Liver (tissue), 9 donors: ENCODE measurements around the gene NOS1AP. TPM values are rescaled to one million over a fixed set of nuclear protein-coding genes. Genes with fewer than 3 reads are reported as not detected.

Experiments used
- DNase-seq: peaks from one replicate; pipeline ENCODE4 v3.0.0-alpha.2; 2017; ENCODE audit warnings: low spot score
- H3K27ac ChIP-seq, 2 donors: one replicate each; pipeline ENCODE4 v1.7.0; 2013; ENCODE audit warnings: inconsistent platforms in 2 of 2, low read length in 2 of 2, control low read depth in 1 of 2, low read depth in 1 of 2, mild to moderate bottlenecking in 1 of 2
- H3K27me3 ChIP-seq, 4 donors: one replicate each; pipeline versions ENCODE4 v1.6.1 to v1.7.0; 2013; ENCODE audit warnings: low read length in 3 of 4, inconsistent platforms in 1 of 4, mild to moderate bottlenecking in 1 of 4, moderate library complexity in 1 of 4; ENCODE audit not compliant: control insufficient read depth in 4 of 4, insufficient read depth in 4 of 4
- H3K36me3 ChIP-seq, 4 donors: one replicate each; pipeline versions ENCODE4 v1.6.1 to v1.7.0; 2013; ENCODE audit warnings: low read length in 3 of 4, mild to moderate bottlenecking in 3 of 4, low read depth in 1 of 4, moderate library complexity in 1 of 4; ENCODE audit not compliant: control insufficient read depth in 4 of 4, insufficient read depth in 3 of 4
- H3K4me1 ChIP-seq, 4 donors: one replicate each; pipeline versions ENCODE4 v1.6.1 to v1.7.0; 2013; ENCODE audit warnings: low read length in 3 of 4, mild to moderate bottlenecking in 3 of 4, moderate library complexity in 1 of 4; ENCODE audit not compliant: control insufficient read depth in 4 of 4, insufficient read depth in 4 of 4
- H3K4me3 ChIP-seq, 3 donors: one replicate each; pipeline versions ENCODE4 v1.6.1 to v1.7.0; 2013; ENCODE audit warnings: low read length in 3 of 3, control low read depth in 1 of 3, low read depth in 1 of 3, mild to moderate bottlenecking in 1 of 3
- H3K9ac ChIP-seq, 2 donors: one replicate each; pipeline ENCODE4 v1.7.0; 2013; ENCODE audit warnings: low read length in 2 of 2, mild to moderate bottlenecking in 2 of 2, moderate library complexity in 2 of 2, control low read depth in 1 of 2, low read depth in 1 of 2
- H3K9me3 ChIP-seq, 4 donors: one replicate each; pipeline versions ENCODE4 v1.6.1 to v1.7.0; 2013; ENCODE audit warnings: low read length in 3 of 4; ENCODE audit not compliant: control insufficient read depth in 4 of 4
- ATF3 ChIP-seq: IDR thresholded peaks from 2 replicates; pipeline ENCODE4 v1.6.1; 2016; ENCODE audit warnings: antibody characterized with exemption
- EGR1 ChIP-seq, 2 donors: IDR thresholded peaks; 2 replicates each; pipeline ENCODE4 v1.6.1; 2016 to 2018; ENCODE audit warnings: antibody characterized with exemption in 2 of 2, low read depth in 2 of 2
- FOXA1 ChIP-seq: IDR thresholded peaks from 2 replicates; pipeline ENCODE4 v1.6.1; 2016; ENCODE audit warnings: antibody characterized with exemption
- FOXA2 ChIP-seq: IDR thresholded peaks from 2 replicates; pipeline ENCODE4 v1.6.1; 2016; ENCODE audit warnings: antibody characterized with exemption
- GABPA ChIP-seq, 2 donors: IDR thresholded peaks in 1 of 2; conservative IDR thresholded peaks in 1 of 2; 2 replicates each; pipeline ENCODE4 v1.6.1; 2016; ENCODE audit warnings: antibody characterized with exemption in 2 of 2, mild to moderate bottlenecking in 1 of 2, moderate library complexity in 1 of 2
- HNF4A ChIP-seq, 2 donors: conservative IDR thresholded peaks; 2 replicates each; pipeline ENCODE4 v1.6.1; 2016; ENCODE audit warnings: antibody characterized with exemption in 2 of 2, mild to moderate bottlenecking in 2 of 2
- HNF4G ChIP-seq: IDR thresholded peaks from 2 replicates; pipeline ENCODE4 v1.6.1; 2016; ENCODE audit warnings: antibody characterized with exemption
- JUND ChIP-seq, 2 donors: IDR thresholded peaks; 2 replicates each; pipeline ENCODE4 v1.6.1; 2016; ENCODE audit warnings: antibody characterized with exemption in 2 of 2
- NR2F2 ChIP-seq: IDR thresholded peaks from 2 replicates; pipeline ENCODE4 v1.6.1; 2016; ENCODE audit warnings: antibody characterized with exemption
- RAD21 ChIP-seq, 2 donors: IDR thresholded peaks; 2 replicates each; pipeline ENCODE4 v1.6.1; 2016; ENCODE audit warnings: antibody characterized with exemption in 2 of 2, mild to moderate bottlenecking in 2 of 2
- RXRA ChIP-seq, 2 donors: IDR thresholded peaks; 2 replicates each; pipeline ENCODE4 v1.6.1; 2017 to 2018; ENCODE audit warnings: antibody characterized with exemption in 2 of 2, mild to moderate bottlenecking in 1 of 2
- SP1 ChIP-seq: IDR thresholded peaks from 2 replicates; pipeline ENCODE4 v1.6.1; 2018; ENCODE audit warnings: antibody characterized with exemption, mild to moderate bottlenecking
- TAF1 ChIP-seq: conservative IDR thresholded peaks from 2 replicates; pipeline ENCODE4 v1.6.1; 2016; ENCODE audit warnings: antibody characterized with exemption, mild to moderate bottlenecking
- YY1 ChIP-seq: IDR thresholded peaks from 2 replicates; pipeline ENCODE4 v1.6.1; 2016; ENCODE audit warnings: antibody characterized with exemption, mild to moderate bottlenecking
- WGBS: extraction: QIAGEN DNeasy Blood & Tissue Kit; methylation state at CpG from one replicate; pipeline ENCODE4 v1.1.7; 2013; 5-methylcytosine and 5-hydroxymethylcytosine counted together
- polyA plus RNA-seq, 2 donors: library from polyadenylated mRNA; stranded (reverse) in 1 of 2; unstranded in 1 of 2; fragments of 200-250 nt in 1 of 2; fragments of >200 nt in 1 of 2; fragmentation: Nextera tagmentation in 1 of 2; extraction: Ambion mirVana in 1 of 2; gene quantifications; one replicate each; pipeline versions ENCODE4 v1.2.1 to v1.2.3, GENCODE V29; 2013 to 2015
- total RNA-seq, 2 donors: library from RNA; depleted of rRNA; stranded (reverse); fragments of >200 nt; gene quantifications; one replicate each; pipeline ENCODE4 v1.2.3, GENCODE V29; 2014
- TF ChIP-seq, protein P1 (sequence below): IDR thresholded peaks from 2 replicates; pipeline ENCODE4 v1.6.1; 2016; ENCODE audit warnings: antibody characterized with exemption
- TF ChIP-seq, protein P2 (sequence below): IDR thresholded peaks from 2 replicates; pipeline ENCODE4 v1.6.1; 2016; ENCODE audit warnings: antibody characterized with exemption, mild to moderate bottlenecking
- TF ChIP-seq, protein P3 (sequence below): fragments of 150-350 bp; IDR thresholded peaks from 2 replicates; pipeline ENCODE4 v1.5.1; 2017; ENCODE audit warnings: improper control_type of control experiment, low read depth, low read length; ENCODE audit not compliant: missing input control
- donor health status: healthy.
- donor health status: healthy.
- donor health status: healthy.
- donor health status: healthy.
- donor health status: healthy.

NOS1AP gene
- total and polyA plus RNA-seq, 4 donors, result 1.4 to 13.0 (median 4.5) TPM

DNA sequence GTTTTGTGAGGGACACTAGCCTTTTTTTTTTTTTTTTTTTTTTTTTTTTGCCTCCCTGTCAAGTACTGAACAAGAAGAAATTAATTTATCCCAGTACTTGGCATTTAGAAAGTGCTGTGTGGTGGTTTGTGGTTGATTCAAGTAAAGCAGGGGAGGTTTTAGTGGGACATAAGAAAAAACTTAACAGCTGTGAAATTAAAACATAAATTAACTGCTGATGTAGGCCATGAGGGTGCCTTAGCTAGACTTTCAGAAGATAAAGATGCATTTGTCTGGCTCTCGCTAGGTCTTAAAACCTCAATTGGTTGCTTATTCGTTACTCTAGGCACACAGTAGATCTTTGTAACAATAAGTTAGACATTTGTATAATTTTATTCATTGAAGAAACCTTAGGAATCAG, 254.9 kb downstream of the NOS1AP start:
- Histone ChIP-seq H3K27ac (no peak overlapping the region), H3K9me3 (no peaks in the 10 kb centered on the region), H3K9ac (no peak overlapping the region), H3K36me3 (no peaks in the 10 kb centered on the region), H3K27me3 (no peaks in the 10 kb centered on the region), H3K4me1 (no peaks in the 10 kb centered on the region), H3K4me3 (no peak overlapping the region)
- WGBS, result 91% methylated on average over 2 of the region's 2 CpGs
- no peak for TF ChIP-seq YY1
- TF ChIP-seq RXRA (IDR thresholded peaks at IDR 0.05), result no peak
- no peak for TF ChIP-seq TAF1
- TF ChIP-seq FOXA1, result no peak
- TF ChIP-seq, protein P1, sequence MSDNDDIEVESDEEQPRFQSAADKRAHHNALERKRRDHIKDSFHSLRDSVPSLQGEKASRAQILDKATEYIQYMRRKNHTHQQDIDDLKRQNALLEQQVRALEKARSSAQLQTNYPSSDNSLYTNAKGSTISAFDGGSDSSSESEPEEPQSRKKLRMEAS, result no peak
- TF ChIP-seq, protein P2, sequence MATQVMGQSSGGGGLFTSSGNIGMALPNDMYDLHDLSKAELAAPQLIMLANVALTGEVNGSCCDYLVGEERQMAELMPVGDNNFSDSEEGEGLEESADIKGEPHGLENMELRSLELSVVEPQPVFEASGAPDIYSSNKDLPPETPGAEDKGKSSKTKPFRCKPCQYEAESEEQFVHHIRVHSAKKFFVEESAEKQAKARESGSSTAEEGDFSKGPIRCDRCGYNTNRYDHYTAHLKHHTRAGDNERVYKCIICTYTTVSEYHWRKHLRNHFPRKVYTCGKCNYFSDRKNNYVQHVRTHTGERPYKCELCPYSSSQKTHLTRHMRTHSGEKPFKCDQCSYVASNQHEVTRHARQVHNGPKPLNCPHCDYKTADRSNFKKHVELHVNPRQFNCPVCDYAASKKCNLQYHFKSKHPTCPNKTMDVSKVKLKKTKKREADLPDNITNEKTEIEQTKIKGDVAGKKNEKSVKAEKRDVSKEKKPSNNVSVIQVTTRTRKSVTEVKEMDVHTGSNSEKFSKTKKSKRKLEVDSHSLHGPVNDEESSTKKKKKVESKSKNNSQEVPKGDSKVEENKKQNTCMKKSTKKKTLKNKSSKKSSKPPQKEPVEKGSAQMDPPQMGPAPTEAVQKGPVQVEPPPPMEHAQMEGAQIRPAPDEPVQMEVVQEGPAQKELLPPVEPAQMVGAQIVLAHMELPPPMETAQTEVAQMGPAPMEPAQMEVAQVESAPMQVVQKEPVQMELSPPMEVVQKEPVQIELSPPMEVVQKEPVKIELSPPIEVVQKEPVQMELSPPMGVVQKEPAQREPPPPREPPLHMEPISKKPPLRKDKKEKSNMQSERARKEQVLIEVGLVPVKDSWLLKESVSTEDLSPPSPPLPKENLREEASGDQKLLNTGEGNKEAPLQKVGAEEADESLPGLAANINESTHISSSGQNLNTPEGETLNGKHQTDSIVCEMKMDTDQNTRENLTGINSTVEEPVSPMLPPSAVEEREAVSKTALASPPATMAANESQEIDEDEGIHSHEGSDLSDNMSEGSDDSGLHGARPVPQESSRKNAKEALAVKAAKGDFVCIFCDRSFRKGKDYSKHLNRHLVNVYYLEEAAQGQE, result no peak
- TF ChIP-seq HNF4A (conservative IDR thresholded peaks at IDR 0.05), result no peak
- no peak for TF ChIP-seq HNF4G
- no peak for TF ChIP-seq GABPA (IDR thresholded peaks at IDR 0.05 in 1 of 2, conservative IDR thresholded peaks at IDR 0.05 in 1 of 2)
- no peak for TF ChIP-seq RAD21 (IDR thresholded peaks at IDR 0.05)
- TF ChIP-seq NR2F2, result no peak
- TF ChIP-seq FOXA2, result no peak
- TF ChIP-seq, protein P3, sequence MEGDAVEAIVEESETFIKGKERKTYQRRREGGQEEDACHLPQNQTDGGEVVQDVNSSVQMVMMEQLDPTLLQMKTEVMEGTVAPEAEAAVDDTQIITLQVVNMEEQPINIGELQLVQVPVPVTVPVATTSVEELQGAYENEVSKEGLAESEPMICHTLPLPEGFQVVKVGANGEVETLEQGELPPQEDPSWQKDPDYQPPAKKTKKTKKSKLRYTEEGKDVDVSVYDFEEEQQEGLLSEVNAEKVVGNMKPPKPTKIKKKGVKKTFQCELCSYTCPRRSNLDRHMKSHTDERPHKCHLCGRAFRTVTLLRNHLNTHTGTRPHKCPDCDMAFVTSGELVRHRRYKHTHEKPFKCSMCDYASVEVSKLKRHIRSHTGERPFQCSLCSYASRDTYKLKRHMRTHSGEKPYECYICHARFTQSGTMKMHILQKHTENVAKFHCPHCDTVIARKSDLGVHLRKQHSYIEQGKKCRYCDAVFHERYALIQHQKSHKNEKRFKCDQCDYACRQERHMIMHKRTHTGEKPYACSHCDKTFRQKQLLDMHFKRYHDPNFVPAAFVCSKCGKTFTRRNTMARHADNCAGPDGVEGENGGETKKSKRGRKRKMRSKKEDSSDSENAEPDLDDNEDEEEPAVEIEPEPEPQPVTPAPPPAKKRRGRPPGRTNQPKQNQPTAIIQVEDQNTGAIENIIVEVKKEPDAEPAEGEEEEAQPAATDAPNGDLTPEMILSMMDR, result no peak
- no peak for TF ChIP-seq ATF3
- TF ChIP-seq JUND (IDR thresholded peaks at IDR 0.05), result no peak
- TF ChIP-seq EGR1 (IDR thresholded peaks at IDR 0.05; ENCODE audit: low read depth in 2 of 2), result no peak
- no peak for DNase-seq

DNA sequence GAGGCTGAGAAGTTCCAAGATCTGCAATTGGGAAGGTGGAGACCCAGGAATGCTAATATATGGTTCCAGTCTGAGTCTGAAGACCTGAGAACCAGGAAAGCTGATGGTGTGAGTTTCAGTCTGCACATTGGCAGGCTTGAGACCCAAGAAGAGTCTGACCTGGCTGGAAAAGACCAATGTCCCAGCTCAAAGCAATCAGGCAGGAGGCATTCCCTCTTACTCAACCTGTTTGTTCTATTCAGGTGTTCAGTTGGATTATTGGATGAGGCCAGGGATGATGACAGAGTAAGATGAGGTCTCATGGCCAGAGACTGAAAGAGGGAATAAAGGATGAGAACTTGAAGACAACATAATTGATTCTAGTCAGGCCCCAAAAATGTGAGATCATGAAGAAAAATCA, 257.1 kb downstream of the NOS1AP start:
- DNase-seq, result no peak
- Histone ChIP-seq H3K27me3 (no peaks in the 10 kb centered on the region), H3K4me3 (no peak overlapping the region), H3K36me3 (no peaks in the 10 kb centered on the region), H3K9ac (no peak overlapping the region), H3K9me3 (no peaks in the 10 kb centered on the region), H3K27ac (no peak overlapping the region), H3K4me1 (no peaks in the 10 kb centered on the region)
- TF ChIP-seq, protein P1, result no peak
- TF ChIP-seq NR2F2 (no peak), FOXA2 (no peak), EGR1 (IDR thresholded peaks at IDR 0.05; ENCODE audit: low read depth in 2 of 2) (no peak), GABPA (IDR thresholded peaks at IDR 0.05 in 1 of 2, conservative IDR thresholded peaks at IDR 0.05 in 1 of 2) (no peak), HNF4A (conservative IDR thresholded peaks at IDR 0.05) (no peak), SP1 (no peak), ATF3 (no peak), RAD21 (IDR thresholded peaks at IDR 0.05) (no peak)
- TF ChIP-seq, protein P2, result no peak
